Keratinocyte (primary cell): ENCODE results near the gene SP1.
A peak's percentile ranks its signal among the peaks of the same experiment; 100 is the strongest.

Experiments
- CTCF ChIP-seq, 3 experiments: IDR thresholded peaks in 1 of 3; conservative IDR thresholded peaks in 1 of 3; optimal IDR thresholded peaks in 1 of 3; 2 replicates in 2 of 3; 3 replicates in 1 of 3; pipeline versions ENCODE3 to v1.5.1; 2011; ENCODE audit warnings: low read length in 3 of 3, mild to moderate bottlenecking in 3 of 3, moderate library complexity in 2 of 3, control low read depth in 1 of 3, inconsistent platforms in 1 of 3; ENCODE audit not compliant: insufficient read depth in 2 of 3; ENCODE audit errors: extremely low read depth in 1 of 3
- EZH2 ChIP-seq: IDR thresholded peaks from one replicate; pipeline ENCODE4 v1.6.1; 2012; ENCODE audit warnings: inconsistent platforms, mild to moderate bottlenecking, low read length, moderate library complexity

- TF ChIP-seq CTCF (optimal IDR thresholded peaks at IDR 0.05 in 1 of 3, IDR thresholded peaks at IDR 0.05 in 1 of 3, conservative IDR thresholded peaks at IDR 0.05 in 1 of 3; ENCODE audit: extremely low read depth in 1 of 3, insufficient read depth in 2 of 3, low read length in 3 of 3) (peak; percentile 58 to 83 (median 80)), EZH2 (no peak)
These were observed 35.0 kb upstream of the SP1 start for GRCh38 chr12:53344824-53345485.
